H1 (cell line): Measurements from ENCODE around the gene MAGI2. TPM values are rescaled to one million over a fixed set of nuclear protein-coding genes. Genes with fewer than 3 reads are reported as not detected.
A peak's percentile ranks its signal among the peaks of the same experiment; 100 is the strongest.

Experiments
- CTCF ChIA-PET: fragments of 300-600 bp; sonication (Branson Sonifier 250); formaldehyde crosslinking; loops from one replicate; lab custom pipeline; 2021; ENCODE audit not compliant: partially characterized antibody; lab: Charles Lee
- POLR2A ChIA-PET: fragments of 300-600 bp; sonication (Branson Sonifier 250); formaldehyde crosslinking; loops from one replicate; lab custom pipeline; 2021; ENCODE audit warnings: inconsistent platforms; ENCODE audit not compliant: partially characterized antibody; lab: Charles Lee
- DNase-seq, 2 experiments: peaks; one replicate each; pipeline versions ENCODE4 v3.0.0 to v3.0.0-alpha.2; 2010 to 2022; ENCODE audit warnings: low spot score in 2 of 2, low read depth in 1 of 2, mixed read lengths in 1 of 2
- FAIRE-seq: peaks from 2 replicates; lab custom pipeline; 2011; peaks lifted over from hg19 to GRCh38; lab: Jason Lieb, UNC
- H2AFZ ChIP-seq: 2 replicates; pipeline ENCODE4 v1.8.1; 2012; ENCODE audit warnings: low read length, inconsistent platforms
- H2AK5ac ChIP-seq: 2 replicates; pipeline ENCODE4 v1.6.1; 2013; ENCODE audit warnings: low read depth, low read length
- H2BK120ac ChIP-seq: replicated peaks from 2 replicates; pipeline ENCODE3; 2013; ENCODE audit warnings: low read depth, low read length, inconsistent platforms
- H2BK12ac ChIP-seq: 2 replicates; pipeline ENCODE4 v1.6.1; 2013; ENCODE audit warnings: low read depth, low read length
- H2BK15ac ChIP-seq: 2 replicates; pipeline ENCODE4 v1.6.1; 2013; ENCODE audit warnings: low read length
- H2BK20ac ChIP-seq: 2 replicates; pipeline ENCODE4 v1.6.1; 2013; ENCODE audit warnings: low read length
- H2BK5ac ChIP-seq: 2 replicates; pipeline ENCODE4 v1.6.1; 2013; ENCODE audit warnings: low read depth, low read length
- H3K14ac ChIP-seq: 2 replicates; pipeline ENCODE4 v1.6.1; 2013; ENCODE audit warnings: inconsistent platforms; ENCODE audit not compliant: insufficient read length
- H3K18ac ChIP-seq: 2 replicates; pipeline ENCODE4 v1.6.1; 2013; ENCODE audit warnings: low read length; ENCODE audit errors: extremely low read depth
- H3K23ac ChIP-seq: 2 replicates; pipeline ENCODE4 v1.6.1; 2013; ENCODE audit warnings: inconsistent platforms; ENCODE audit not compliant: insufficient read length
- H3K23me2 ChIP-seq: 2 replicates; pipeline ENCODE4 v1.6.1; 2013; ENCODE audit warnings: low read depth, low read length
- H3K27ac ChIP-seq: 2 replicates; pipeline ENCODE4 v1.6.1; 2011; ENCODE audit warnings: low read depth, low read length, inconsistent platforms
- H3K27me3 ChIP-seq, 4 experiments: replicated peaks in 1 of 4; 1 replicate in 1 of 4; 2 replicates in 3 of 4; pipeline versions ENCODE4 v1.6.1 to v1.8.1; 2011 to 2013; ENCODE audit warnings: low read length in 3 of 4, mild to moderate bottlenecking in 3 of 4, inconsistent platforms in 2 of 4, mixed read lengths in 2 of 4, moderate library complexity in 1 of 4; ENCODE audit not compliant: control insufficient read depth in 3 of 4, insufficient read depth in 3 of 4; ENCODE audit errors: extremely low read depth in 1 of 4
- H3K36me3 ChIP-seq, 4 experiments: 2 replicates each; pipeline versions ENCODE4 v1.6.1 to v1.8.1; 2011 to 2013; ENCODE audit warnings: mild to moderate bottlenecking in 4 of 4, low read length in 3 of 4, moderate library complexity in 2 of 4, control low read depth in 1 of 4, inconsistent platforms in 1 of 4; ENCODE audit not compliant: insufficient read depth in 4 of 4, control insufficient read depth in 2 of 4
- H3K4ac ChIP-seq: replicated peaks from 2 replicates; pipeline ENCODE3; 2013; ENCODE audit warnings: low read length, low read depth, mixed read lengths, inconsistent platforms; ENCODE audit not compliant: insufficient read length
- H3K4me1 ChIP-seq, 4 experiments: replicated peaks in 1 of 4; 1 replicate in 1 of 4; 2 replicates in 3 of 4; pipeline versions ENCODE4 v1.6.1 to v1.8.1; 2011 to 2013; ENCODE audit warnings: low read length in 3 of 4, inconsistent platforms in 2 of 4, mixed read lengths in 1 of 4; ENCODE audit not compliant: insufficient read depth in 4 of 4, control insufficient read depth in 3 of 4
- H3K4me2 ChIP-seq, 2 experiments: 2 replicates each; pipeline versions ENCODE4 v1.6.1 to v1.8.1; 2011 to 2013; ENCODE audit warnings: low read depth in 2 of 2, low read length in 2 of 2, control low read depth in 1 of 2, inconsistent platforms in 1 of 2, mild to moderate bottlenecking in 1 of 2; ENCODE audit not compliant: insufficient read depth in 1 of 2
- H3K4me3 ChIP-seq, 4 experiments: fragments of 200-600, 300-600 bp in 1 of 4; sonication (generic), shearing (Covaris generic), sonication (Bioruptor Twin) in 1 of 4; 2 replicates each; pipeline versions ENCODE4 v1.5.1 to v1.8.1; 2011 to 2016; ENCODE audit warnings: low read length in 4 of 4, low read depth in 3 of 4, control low read depth in 2 of 4, inconsistent platforms in 2 of 4, mild to moderate bottlenecking in 2 of 4, mixed read lengths in 1 of 4, moderate library complexity in 1 of 4; ENCODE audit not compliant: insufficient read depth in 2 of 4; ENCODE audit errors: extremely low read depth in 1 of 4
- H3K56ac ChIP-seq: replicated peaks from 2 replicates; pipeline ENCODE3; 2013; ENCODE audit warnings: low read depth, mild to moderate bottlenecking, mixed read lengths, low read length, inconsistent platforms; ENCODE audit not compliant: insufficient read length
- H3K79me1 ChIP-seq: 2 replicates; pipeline ENCODE4 v1.6.1; 2013; ENCODE audit warnings: low read depth, low read length, control low read depth
- H3K79me2 ChIP-seq, 2 experiments: 2 replicates each; pipeline versions ENCODE4 v1.6.1 to v1.8.1; 2012 to 2013; ENCODE audit warnings: low read length in 2 of 2, mild to moderate bottlenecking in 2 of 2, inconsistent platforms in 1 of 2; ENCODE audit not compliant: insufficient read depth in 2 of 2, control insufficient read depth in 1 of 2
- H3K9ac ChIP-seq, 4 experiments: replicated peaks in 1 of 4; 1 replicate in 1 of 4; 2 replicates in 3 of 4; pipeline versions ENCODE4 v1.6.1 to v1.8.1; 2011 to 2013; ENCODE audit warnings: low read depth in 3 of 4, low read length in 3 of 4, control low read depth in 2 of 4, mild to moderate bottlenecking in 2 of 4, moderate library complexity in 2 of 4, inconsistent platforms in 1 of 4; ENCODE audit errors: extremely low read depth in 1 of 4
- H3K9me3 ChIP-seq, 2 experiments: 2 replicates each; pipeline versions ENCODE4 v1.6.1 to v1.8.1; 2012 to 2013; ENCODE audit warnings: mild to moderate bottlenecking in 2 of 2, moderate library complexity in 2 of 2, control low read depth in 1 of 2, inconsistent platforms in 1 of 2, low read depth in 1 of 2, low read length in 1 of 2, mixed read lengths in 1 of 2; ENCODE audit not compliant: insufficient read depth in 2 of 2
- H4K20me1 ChIP-seq, 2 experiments: replicated peaks in 1 of 2; 2 replicates each; pipeline versions ENCODE3 to v1.8.1; 2011 to 2013; ENCODE audit warnings: inconsistent platforms in 2 of 2, low read length in 2 of 2, mild to moderate bottlenecking in 1 of 2; ENCODE audit not compliant: insufficient read depth in 2 of 2, control insufficient read depth in 1 of 2
- H4K5ac ChIP-seq: 2 replicates; pipeline ENCODE4 v1.6.1; 2013; ENCODE audit warnings: low read length, low read depth, mixed read lengths, inconsistent platforms; ENCODE audit not compliant: insufficient read length
- H4K8ac ChIP-seq: 2 replicates; pipeline ENCODE4 v1.8.0; 2013; ENCODE audit warnings: mild to moderate bottlenecking, moderate library complexity, low read length, inconsistent platforms; ENCODE audit not compliant: insufficient read depth; ENCODE audit errors: extremely low read depth
- H4K91ac ChIP-seq: replicated peaks from 2 replicates; pipeline ENCODE3; 2013; ENCODE audit warnings: low read length, mixed read lengths, inconsistent platforms; ENCODE audit not compliant: insufficient read length
- ASH2L ChIP-seq: fragments of 200-600, 300-600 bp; sonication (generic); IDR thresholded peaks from one replicate; pipeline ENCODE4 v1.7.1; 2017; ENCODE audit warnings: low read length
- EGR1 ChIP-seq: IDR thresholded peaks from 2 replicates; pipeline ENCODE4 v1.6.1; 2011; ENCODE audit warnings: low read depth, low read length, borderline replicate concordance
- JUN ChIP-seq: IDR thresholded peaks from 2 replicates; pipeline ENCODE4 v1.6.1; 2011; ENCODE audit warnings: low read depth, mild to moderate bottlenecking, improper control_type of control experiment, low read length
- RNF2 ChIP-seq: fragments of 200-900, 300-1000 bp; sonication (generic); IDR thresholded peaks from 2 replicates; pipeline ENCODE4 v1.7.1; 2016; ENCODE audit warnings: borderline replicate concordance, low read depth, mild to moderate bottlenecking, antibody characterized with exemption, low read length; ENCODE audit not compliant: poor library complexity, severe bottlenecking; ENCODE audit errors: missing control alignments
- SIN3A ChIP-seq, 2 experiments: IDR thresholded peaks in 1 of 2; conservative IDR thresholded peaks in 1 of 2; 2 replicates each; pipeline ENCODE4 v1.6.1; 2011 to 2012; ENCODE audit warnings: low read length in 2 of 2, improper control_type of control experiment in 1 of 2, low read depth in 1 of 2, mild to moderate bottlenecking in 1 of 2
- SIX5 ChIP-seq: IDR thresholded peaks from 2 replicates; pipeline ENCODE4 v1.6.1; 2011; ENCODE audit warnings: mild to moderate bottlenecking, low read depth, low read length
- SP4 ChIP-seq: IDR thresholded peaks from 2 replicates; pipeline ENCODE4 v1.6.1; 2012; ENCODE audit warnings: low read length, inconsistent platforms
- TAF1 ChIP-seq: IDR thresholded peaks from 2 replicates; pipeline ENCODE4 v1.6.1; 2011; ENCODE audit warnings: mild to moderate bottlenecking, low read depth, low read length
- TAF7 ChIP-seq: optimal IDR thresholded peaks from 2 replicates; pipeline ENCODE3; 2011; ENCODE audit warnings: low read depth, mild to moderate bottlenecking, inconsistent platforms, low read length, moderate library complexity, borderline replicate concordance
- TCF12 ChIP-seq: IDR thresholded peaks from 2 replicates; pipeline ENCODE4 v1.6.1; 2011; ENCODE audit warnings: low read depth, mild to moderate bottlenecking, low read length
- YY1 ChIP-seq: IDR thresholded peaks from 2 replicates; pipeline ENCODE4 v1.6.1; 2011; ENCODE audit warnings: low read depth, mild to moderate bottlenecking, low read length
- WGBS, 2 experiments: shearing (Covaris generic) in 1 of 2; methylation state at CpG; one replicate each; pipeline versions ENCODE4 v1.1.6 to v1.1.7; 2013 to 2015; ENCODE audit warnings: low lambda C conversion rate in 2 of 2, mixed read lengths in 2 of 2, inconsistent platforms in 1 of 2, low coverage in 1 of 2, missing lambda C conversion rate in 1 of 2; ENCODE audit not compliant: insufficient replicate concordance in 2 of 2, insufficient coverage in 1 of 2, insufficient read length in 1 of 2; ENCODE audit errors: extremely low coverage in 1 of 2, missing lambda C conversion rate in 1 of 2; 5-methylcytosine and 5-hydroxymethylcytosine counted together
- polyA plus RNA-seq, 7 experiments: library from polyadenylated mRNA; depleted of rRNA in 3 of 7; stranded (reverse) in 5 of 7; unstranded in 2 of 7; fragments of >200 nt in 5 of 7; fragments of 200-250 nt in 2 of 7; gene quantifications; 1 replicate in 5 of 7; 2 replicates in 1 of 7; 4 replicates in 1 of 7; pipeline versions ENCODE4 v1.2.1 to v1.2.3, GENCODE V29; 2011 to 2013; ENCODE audit warnings: missing spikeins in 2 of 7, mixed read lengths in 2 of 7
- total RNA-seq: library from RNA; stranded (reverse); fragmentation: NEBNext Ultra II Directional; extraction: Animal tissue kit (Norgen Biotek cat#: 25700); gene quantifications from 2 replicates; pipeline ENCODE4 v1.2.1, GENCODE V29; 2021

Gene MAGI2
- total and polyA plus RNA-seq, 2 of the 8 experiments (the other 6 are each of a cell fraction or from before 2014, with no cell fraction given), result 6.0 to 27.3 TPM

DNA sequence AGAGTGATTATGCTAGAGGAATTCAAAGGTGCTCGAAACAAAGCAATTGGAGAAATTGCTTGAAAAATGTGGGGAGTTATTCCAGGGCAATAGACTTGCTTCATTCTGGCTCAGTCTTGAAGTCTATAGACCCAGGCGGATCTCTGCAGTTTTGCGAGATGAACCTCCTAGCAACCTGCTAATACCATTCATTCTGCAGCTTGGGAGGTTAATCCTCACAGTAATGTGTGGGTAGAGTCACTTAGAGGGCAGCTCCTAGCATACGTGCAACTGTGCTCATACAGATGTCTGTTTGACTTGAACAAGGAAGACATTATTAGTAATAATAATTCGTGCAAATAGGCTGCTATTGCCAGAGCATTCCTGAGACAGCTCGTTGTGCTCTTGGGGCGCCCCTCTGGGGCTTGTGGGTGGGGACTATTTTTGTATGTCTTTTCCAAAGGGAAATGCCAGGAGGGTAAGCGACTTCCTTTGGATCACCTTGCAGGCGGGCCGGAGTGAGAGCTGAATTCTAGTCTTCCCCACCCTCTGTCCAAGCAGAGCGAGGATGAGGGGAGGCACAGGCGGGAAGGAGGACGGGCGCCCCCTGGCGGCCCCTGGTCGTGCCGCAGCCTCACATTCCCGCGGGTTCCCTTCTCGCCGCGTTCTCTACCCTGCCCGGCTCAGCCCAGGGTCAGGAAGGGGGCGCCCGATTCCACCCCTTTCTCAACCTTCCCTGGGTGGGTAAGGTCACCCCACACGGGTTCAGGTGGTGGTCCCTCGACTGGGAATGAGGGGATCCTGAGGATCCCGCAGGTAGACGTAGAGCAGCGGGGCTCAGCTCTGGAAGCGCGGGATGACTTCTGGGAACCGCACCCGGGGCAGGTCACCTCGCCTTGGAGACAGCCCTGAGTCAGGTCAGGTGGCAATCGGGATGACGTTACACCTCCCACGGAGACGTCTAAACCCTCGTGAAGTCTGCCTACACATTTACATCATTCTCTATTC is 1413.4 kb downstream of the MAGI2 start:
- DNase-seq, result peak; percentile 51 to 95
- Histone ChIP-seq H3K36me3 (no peaks in the 10 kb centered on the region), H2BK15ac (peak overlapping the region; percentile 92), H4K5ac (no peak overlapping the region), H3K56ac (no peak overlapping the region), H2BK20ac (no peak overlapping the region), H3K79me1 (no peaks in the 10 kb centered on the region), H3K27ac (no peak overlapping the region), H3K23me2 (peaks cover 2% of the 10 kb centered on the region; the same call in 1 of the 2 replicates), H3K4ac (no peak overlapping the region), H3K4me1 (peaks cover 3 to 20% (median 13%) of the 10 kb centered on the region in 4 experiments; a peak in 5 of 7 replicates), H2AFZ (no peak overlapping the region; the same call in 1 of the 2 replicates), H4K8ac (no peak overlapping the region), H2BK120ac (no peak overlapping the region), H3K23ac (no peak overlapping the region), H4K20me1 (no peaks in the 10 kb centered on the region), H3K4me3 (no peak overlapping the region), H4K91ac (no peak overlapping the region), H2BK5ac (no peak overlapping the region), H3K9ac (no peak overlapping the region), H3K14ac (no peak overlapping the region), H3K27me3 (no peaks in the 10 kb centered on the region), H3K4me2 (peak overlapping the region in 1 of 2 experiments; percentile 42; a peak in 2 of 4 replicates), H2BK12ac (0 out of 2 replicates have a peak overlapping the region, but pooled peaks have one; percentile 60), H3K9me3 (no peaks in the 10 kb centered on the region), H2AK5ac (no peak overlapping the region), H3K79me2 (no peaks in the 10 kb centered on the region), H3K18ac (no peak overlapping the region)
- peak; percentile 71 for FAIRE-seq
- CTCF ChIA-PET, result interaction anchor here (0.5 to 6.5 kb wide), 43 partner anchors 9 to 1394 kb away, joined by 3 to 73 read pairs (median 5); no protein-coding TSS in a partner anchor
- WGBS, 2 experiments, result 57% methylated on average over 32 of the region's 40 CpGs; no CpG with 5 or more reads in 1 of the 2 experiments
- POLR2A ChIA-PET, result interaction anchor here (2.5 kb wide), 1 partner anchor 20 kb away, joined by 8 read pairs; no protein-coding TSS in a partner anchor
- TF ChIP-seq SIN3A (conservative IDR thresholded peaks at IDR 0.05 in 1 of 2, IDR thresholded peaks at IDR 0.05 in 1 of 2; ENCODE audit: low read depth in 1 of 2, low read length in 2 of 2) (no peak), TAF7 (no peak), TCF12 (no peak), SP4 (no peak), EGR1 (no peak), SIX5 (no peak), RNF2 (no peak), TAF1 (0 out of 2 replicates have a peak, but pooled peaks have one; percentile 26), YY1 (peak; percentile 13; the same call in 1 of the 2 replicates), ASH2L (no peak), JUN (no peak)
